Measurements from ENCODE around the gene MED14.

Gene MED14

DNA sequence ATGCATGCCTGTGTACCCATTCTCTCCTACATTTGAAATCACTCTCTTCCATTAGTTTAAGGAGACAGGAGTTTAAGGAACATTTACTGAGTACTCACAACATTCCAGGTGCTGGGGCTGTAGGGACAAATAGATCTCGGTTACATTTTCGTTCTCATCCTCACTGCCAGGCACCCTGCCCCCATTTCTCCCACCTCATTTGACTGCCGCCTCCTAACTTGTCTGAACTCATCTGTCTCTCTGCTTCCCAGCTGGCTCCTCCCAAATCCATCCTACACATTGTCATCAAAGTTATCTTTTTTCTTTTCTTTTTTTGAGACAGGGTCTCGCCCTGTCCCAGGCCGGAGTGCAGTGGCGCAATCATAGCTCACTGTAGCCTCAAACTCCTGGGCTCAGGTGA lies 131.9 kb downstream of the MED14 start:
- DNase-seq (ENCODE audit: low read depth) = no peak
